WERI-Rb-1 (cell line): ENCODE measurements around the gene GAB2.

ENCODE experiments used
- DNase-seq: peaks from one replicate; pipeline ENCODE4 v3.0.0-alpha.2; 2020
- H3K27ac ChIP-seq: fragments of 250-450 bp; sonication (Bioruptor Pico); 2 replicates; pipeline ENCODE4 v1.5.1; 2020; ENCODE audit warnings: mild to moderate bottlenecking, moderate library complexity
- H3K27me3 ChIP-seq: fragments of 250-450 bp; sonication (Bioruptor Pico); 2 replicates; pipeline ENCODE4 v1.5.1; 2021; ENCODE audit warnings: mild to moderate bottlenecking, low read depth, moderate library complexity; ENCODE audit not compliant: insufficient read depth, severe bottlenecking
- H3K36me3 ChIP-seq: fragments of 250-450 bp; sonication (Bioruptor Pico); 2 replicates; pipeline ENCODE4 v1.5.1; 2020; ENCODE audit warnings: mild to moderate bottlenecking, moderate library complexity
- H3K4me3 ChIP-seq: 2 replicates; pipeline ENCODE4 v1.5.1; 2011; ENCODE audit warnings: low read depth, mild to moderate bottlenecking, control low read depth, low read length
- H3K9me3 ChIP-seq: fragments of 250-450 bp; sonication (Bioruptor Pico); 2 replicates; pipeline ENCODE4 v1.5.1; 2021; ENCODE audit warnings: mild to moderate bottlenecking, moderate library complexity; ENCODE audit not compliant: severe bottlenecking
- TF ChIP-seq, protein P1 (sequence below): IDR thresholded peaks from 2 replicates; pipeline ENCODE4 v1.5.1; 2011; ENCODE audit warnings: low read depth, mild to moderate bottlenecking, control low read depth, inconsistent platforms, low read length

Gene GAB2

DNA sequence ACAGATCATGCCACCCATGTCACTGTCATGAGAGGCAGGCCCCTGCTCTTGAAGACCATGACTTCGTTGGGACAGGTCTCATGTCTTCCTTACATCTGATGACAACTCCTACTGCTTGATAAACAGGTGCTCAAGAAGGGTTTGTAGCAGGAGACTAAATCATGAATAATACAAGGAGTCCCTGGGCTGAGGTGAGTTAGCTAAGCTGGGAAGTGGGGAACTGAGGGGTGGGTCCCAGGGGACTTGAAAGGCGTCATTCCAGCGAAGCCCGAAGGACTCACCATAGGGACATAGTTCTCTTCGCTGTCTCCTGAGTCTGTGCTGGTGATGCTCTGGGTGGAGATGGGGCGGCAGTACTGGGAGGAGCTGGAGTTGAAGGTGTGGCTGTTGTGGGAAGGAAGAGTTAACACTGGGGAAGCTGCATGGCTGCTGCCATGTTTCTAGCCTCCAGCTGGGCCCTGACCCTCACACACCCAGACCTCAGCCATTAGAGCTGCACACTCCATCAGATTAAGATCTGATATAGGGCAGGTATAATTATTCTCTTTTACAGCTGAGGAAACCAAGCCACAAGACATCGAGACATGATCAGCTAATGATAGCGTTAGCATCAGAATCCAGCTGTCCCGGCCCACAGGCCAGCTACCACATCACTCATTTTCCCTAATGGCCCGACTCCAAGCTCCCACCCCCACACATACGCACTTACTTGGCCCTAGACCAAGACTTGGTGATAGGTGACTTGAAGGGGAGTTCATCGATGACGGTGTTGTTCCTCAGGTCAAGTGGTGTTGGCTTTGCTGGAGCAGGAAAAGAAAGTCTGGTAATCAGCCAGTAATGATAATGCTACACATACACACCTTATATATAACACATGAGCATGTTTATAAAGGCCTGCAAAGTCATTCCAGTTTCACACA is 196.0 kb downstream of the GAB2 start:
- peaks cover 15% of the 10 kb centered on the region for H3K36me3 ChIP-seq
- no peaks in the 10 kb centered on the region for H3K9me3 ChIP-seq
- H3K27ac ChIP-seq: no peak overlapping the region
- TF ChIP-seq, protein P1, sequence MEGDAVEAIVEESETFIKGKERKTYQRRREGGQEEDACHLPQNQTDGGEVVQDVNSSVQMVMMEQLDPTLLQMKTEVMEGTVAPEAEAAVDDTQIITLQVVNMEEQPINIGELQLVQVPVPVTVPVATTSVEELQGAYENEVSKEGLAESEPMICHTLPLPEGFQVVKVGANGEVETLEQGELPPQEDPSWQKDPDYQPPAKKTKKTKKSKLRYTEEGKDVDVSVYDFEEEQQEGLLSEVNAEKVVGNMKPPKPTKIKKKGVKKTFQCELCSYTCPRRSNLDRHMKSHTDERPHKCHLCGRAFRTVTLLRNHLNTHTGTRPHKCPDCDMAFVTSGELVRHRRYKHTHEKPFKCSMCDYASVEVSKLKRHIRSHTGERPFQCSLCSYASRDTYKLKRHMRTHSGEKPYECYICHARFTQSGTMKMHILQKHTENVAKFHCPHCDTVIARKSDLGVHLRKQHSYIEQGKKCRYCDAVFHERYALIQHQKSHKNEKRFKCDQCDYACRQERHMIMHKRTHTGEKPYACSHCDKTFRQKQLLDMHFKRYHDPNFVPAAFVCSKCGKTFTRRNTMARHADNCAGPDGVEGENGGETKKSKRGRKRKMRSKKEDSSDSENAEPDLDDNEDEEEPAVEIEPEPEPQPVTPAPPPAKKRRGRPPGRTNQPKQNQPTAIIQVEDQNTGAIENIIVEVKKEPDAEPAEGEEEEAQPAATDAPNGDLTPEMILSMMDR: no peak
- H3K27me3 ChIP-seq: no peaks in the 10 kb centered on the region
- no peak for DNase-seq
- H3K4me3 ChIP-seq: no peak overlapping the region

DNA sequence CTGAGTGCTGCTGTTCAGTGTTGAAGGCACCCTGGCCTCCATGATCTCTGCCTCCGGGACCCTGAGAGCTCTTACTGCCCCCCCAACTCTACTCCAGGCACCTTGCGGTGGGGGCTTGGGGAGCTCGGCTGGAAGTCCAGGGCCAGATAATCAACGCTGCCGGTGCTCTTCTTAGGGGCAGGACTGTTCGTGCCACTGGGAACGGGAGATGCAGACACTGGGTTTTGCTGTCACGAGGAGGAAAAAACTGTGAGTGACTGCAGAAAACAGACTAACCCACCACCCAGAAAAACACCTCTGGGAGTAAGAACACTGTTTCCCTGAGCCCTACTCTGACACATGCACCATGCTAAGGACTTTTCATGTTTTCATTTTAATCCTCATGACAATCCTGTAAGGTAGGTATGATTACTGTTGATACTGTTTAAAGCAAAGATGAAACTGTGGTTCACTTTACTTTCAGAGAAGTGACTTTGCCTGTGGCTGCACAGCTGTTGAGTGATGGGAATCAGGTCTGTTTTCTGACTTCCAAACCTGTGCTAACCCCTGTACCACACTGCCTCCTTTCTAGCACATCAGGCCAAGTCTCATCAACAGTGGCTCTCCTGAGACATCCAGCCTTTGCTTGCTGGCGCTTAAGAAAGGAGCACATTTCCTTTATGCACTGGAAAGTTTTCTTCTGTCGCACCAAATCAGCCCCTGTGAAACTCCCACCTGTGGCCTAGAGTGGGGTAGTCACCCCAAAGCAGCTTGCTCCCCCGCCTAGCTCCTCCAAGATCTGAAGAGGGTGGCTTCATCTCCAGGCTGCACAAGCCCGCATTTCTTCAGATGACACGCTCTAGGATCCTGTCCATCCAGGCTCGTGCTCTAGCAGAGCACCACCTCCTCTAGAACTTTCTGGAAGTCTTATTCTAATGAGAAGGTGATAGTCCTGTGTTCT is 197.1 kb downstream of the GAB2 start:
- no peak for DNase-seq
- H3K27me3 ChIP-seq: no peaks in the 10 kb centered on the region
- no peak overlapping the region for H3K4me3 ChIP-seq
- no peak overlapping the region for H3K27ac ChIP-seq
- TF ChIP-seq, protein P1: no peak
- peaks cover 17% of the 10 kb centered on the region for H3K36me3 ChIP-seq
- no peaks in the 10 kb centered on the region for H3K9me3 ChIP-seq

DNA sequence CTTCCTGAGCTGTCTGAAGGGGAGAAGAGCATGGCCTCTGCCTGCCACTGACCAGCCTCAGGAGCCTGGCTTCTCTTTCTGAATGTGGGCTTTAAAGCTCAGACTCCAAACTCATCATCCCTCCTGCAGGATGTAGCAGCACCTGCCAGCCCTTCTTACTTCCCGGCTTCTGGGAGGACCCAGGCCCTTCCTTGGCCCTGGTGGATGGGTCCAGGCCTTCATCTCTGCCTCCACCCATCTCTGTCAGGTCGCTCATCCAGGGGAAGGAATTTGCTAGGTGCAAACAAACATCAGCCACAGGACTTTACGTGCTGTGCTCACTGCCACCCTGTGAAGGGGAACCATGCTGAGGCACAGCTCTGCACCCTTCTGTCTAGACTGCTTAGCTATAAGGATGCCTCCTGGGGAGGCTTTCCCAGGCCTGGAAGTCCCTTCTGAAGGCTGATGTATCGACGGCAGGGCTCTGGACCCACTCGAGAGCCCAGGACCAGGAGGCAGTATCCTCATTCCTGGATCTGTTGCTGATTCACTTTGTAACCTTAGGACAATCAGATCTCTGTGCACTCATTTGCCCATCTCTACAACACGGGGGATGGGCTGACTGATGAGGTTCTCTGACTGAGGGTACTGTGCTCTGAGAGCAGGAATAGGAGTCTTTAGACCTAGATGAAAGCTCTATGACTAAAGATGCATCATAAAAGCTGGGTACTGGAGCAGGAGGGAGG is 198.0 kb downstream of the GAB2 start:
- TF ChIP-seq, protein P1: no peak
- H3K36me3 ChIP-seq: peaks cover 25% of the 10 kb centered on the region
- H3K9me3 ChIP-seq: no peaks in the 10 kb centered on the region
- no peak for DNase-seq
- H3K27ac ChIP-seq: no peak overlapping the region
- H3K4me3 ChIP-seq: no peak overlapping the region
- no peaks in the 10 kb centered on the region for H3K27me3 ChIP-seq

DNA sequence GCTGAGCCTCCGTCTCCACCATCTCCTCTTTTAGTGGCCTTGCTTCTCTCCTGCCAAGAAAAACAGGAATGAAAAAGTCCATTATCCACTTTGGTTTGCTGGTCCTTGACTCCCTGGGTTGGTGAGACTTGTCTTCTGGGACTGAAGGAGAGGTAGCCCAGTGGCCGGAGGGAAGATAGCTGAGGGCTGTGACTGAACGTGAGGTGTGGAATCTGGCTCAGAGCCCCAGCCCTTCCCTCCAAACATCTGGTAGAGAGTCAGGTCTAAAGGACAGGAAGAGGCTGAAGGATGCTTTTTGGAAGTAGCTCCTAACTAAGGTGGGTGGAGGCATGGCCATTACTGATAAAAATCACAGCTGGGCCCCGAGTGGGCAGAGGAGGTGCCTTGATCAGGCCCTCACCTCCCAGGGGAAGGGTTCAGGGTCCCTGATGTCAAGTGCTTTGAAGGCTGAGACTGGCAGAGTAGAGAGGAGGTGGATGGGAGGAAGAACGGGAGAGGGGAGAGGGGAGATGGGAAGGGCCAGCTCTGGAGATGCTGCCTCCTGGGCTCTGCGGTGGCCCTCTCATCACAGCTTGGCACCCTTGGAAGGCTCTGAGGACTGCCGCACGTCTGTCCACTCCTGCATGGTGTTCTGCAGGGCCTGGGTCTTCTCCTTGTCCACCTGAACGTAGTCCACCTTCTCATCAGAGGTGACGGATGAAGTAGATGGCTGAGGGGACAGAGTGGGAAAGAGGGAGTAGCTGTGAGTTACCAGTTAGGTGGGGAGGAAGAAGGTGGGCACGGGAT is 198.7 kb downstream of the GAB2 start:
- DNase-seq: no peak
- no peak overlapping the region for H3K27ac ChIP-seq
- TF ChIP-seq, protein P1: no peak
- no peaks in the 10 kb centered on the region for H3K27me3 ChIP-seq
- no peak overlapping the region for H3K4me3 ChIP-seq
- no peaks in the 10 kb centered on the region for H3K9me3 ChIP-seq
- peaks cover 29% of the 10 kb centered on the region for H3K36me3 ChIP-seq
